ENCODE data around the gene SLC30A5. TPM values are rescaled to one million over a fixed set of nuclear protein-coding genes. Genes with fewer than 3 reads are reported as not detected.
A peak's percentile ranks its signal among the peaks of the same experiment; 100 is the strongest.

SLC30A5 gene
- total and polyA plus RNA-seq, 9 of the 15 experiments (the other 6 are each of a cell fraction or from before 2014, with no cell fraction given): 22.9 to 86.8 (median 62.5) TPM

DNA sequence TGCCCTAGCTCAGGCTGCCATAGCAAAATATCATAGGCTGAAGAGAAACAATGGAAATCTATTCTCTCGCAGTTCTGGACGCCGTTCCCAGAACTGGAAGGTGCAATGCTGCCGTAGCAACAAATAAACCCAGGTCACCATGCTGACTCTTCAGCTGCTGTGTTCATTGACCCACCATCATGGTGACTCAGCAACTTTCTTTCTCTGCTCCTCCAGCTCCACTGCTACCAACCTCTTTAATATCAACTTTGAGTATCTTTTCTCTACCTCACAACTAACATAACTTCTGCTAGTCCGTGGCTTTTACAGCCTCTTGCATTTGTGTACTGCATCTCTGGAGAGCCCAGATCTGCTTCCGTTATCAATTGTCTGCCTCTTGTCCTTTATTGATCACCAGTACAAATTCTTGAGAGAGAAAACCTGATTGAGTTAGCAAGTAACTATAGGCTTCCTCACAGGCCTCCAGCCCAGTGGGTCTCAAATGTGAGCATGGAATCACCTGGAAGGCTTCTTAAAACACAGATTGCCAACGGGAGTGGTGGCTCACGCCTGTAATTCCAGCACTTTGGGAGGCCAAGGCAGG is 47.3 kb upstream of the SLC30A5 start (continued):
- TF ChIP-seq FOXM1 (IDR thresholded peaks at IDR 0.05; ENCODE audit: low read depth) (no peak), FOXM1 (CRISPR knock-in tag; IDR thresholded peaks at IDR 0.05; ENCODE audit: low read depth) (no peak), ZNF316 (IDR thresholded peaks at IDR 0.05) (peak; percentile 100), TAF9B (IDR thresholded peaks at IDR 0.05; ENCODE audit: partially characterized antibody) (peak; percentile 53), RFX1 (IDR thresholded peaks at IDR 0.05) (peak; percentile 73), FOXJ2 (tag; IDR thresholded peaks at IDR 0.05) (peak; percentile 90), FOXK2 (conservative IDR thresholded peaks at IDR 0.05 in 1 of 2, IDR thresholded peaks at IDR 0.05 in 1 of 2; ENCODE audit: low read depth in 2 of 2) (0 out of 4 replicates have a peak, but pooled peaks have one; percentile 21 to 64), NR2C2 (CRISPR knock-in tag; IDR thresholded peaks at IDR 0.05) (no peak), NR2C2 (tag; IDR thresholded peaks at IDR 0.05) (peak; percentile 61; the same call in 1 of the 2 replicates), ZNF23 (CRISPR knock-in tag; IDR thresholded peaks at IDR 0.05) (no peak), ZNF76 (CRISPR knock-in tag; IDR thresholded peaks at IDR 0.05; ENCODE audit: borderline replicate concordance) (0 out of 2 replicates have a peak, but pooled peaks have one; percentile 57), KLF1 (tag; IDR thresholded peaks at IDR 0.05) (no peak), MAFK (IDR thresholded peaks at IDR 0.05; ENCODE audit: low read length) (peak; percentile 97), ZNF507 (tag; conservative IDR thresholded peaks at IDR 0.05) (no peak), YY1 (IDR thresholded peaks at IDR 0.05; ENCODE audit: borderline replicate concordance in 1 of 3, control insufficient read depth in 1 of 3, extremely low read depth in 1 of 3, insufficient read depth in 3 of 3, insufficient read length in 1 of 3, insufficient replicate concordance in 2 of 3, low read depth in 1 of 3, low read length in 2 of 3) (peak in 2 of 3 experiments; percentile 36 to 81), SMARCE1 (IDR thresholded peaks at IDR 0.05) (0 out of 2 replicates have a peak, but pooled peaks have one; percentile 37), NFE2L1 (tag; IDR thresholded peaks at IDR 0.05; ENCODE audit: borderline replicate concordance, low read depth) (peak; percentile 98), CBX5 (IDR thresholded peaks at IDR 0.05; ENCODE audit: borderline replicate concordance, low read depth) (no peak), MTA3 (IDR thresholded peaks at IDR 0.05; ENCODE audit: borderline replicate concordance) (peak; percentile 35; the same call in 1 of the 2 replicates), C11orf30 (IDR thresholded peaks at IDR 0.05; ENCODE audit: low read depth) (peak; percentile 99), ARID1B (IDR thresholded peaks at IDR 0.05) (peak; percentile 68), OTX1 (CRISPR knock-in tag; IDR thresholded peaks at IDR 0.05) (no peak), ZNF583 (CRISPR knock-in tag; IDR thresholded peaks at IDR 0.05) (0 out of 2 replicates have a peak, but pooled peaks have one; percentile 55), ZNF644 (tag; IDR thresholded peaks at IDR 0.05; ENCODE audit: low read depth) (peak; percentile 82)
- TF ChIP-seq, protein P1, sequence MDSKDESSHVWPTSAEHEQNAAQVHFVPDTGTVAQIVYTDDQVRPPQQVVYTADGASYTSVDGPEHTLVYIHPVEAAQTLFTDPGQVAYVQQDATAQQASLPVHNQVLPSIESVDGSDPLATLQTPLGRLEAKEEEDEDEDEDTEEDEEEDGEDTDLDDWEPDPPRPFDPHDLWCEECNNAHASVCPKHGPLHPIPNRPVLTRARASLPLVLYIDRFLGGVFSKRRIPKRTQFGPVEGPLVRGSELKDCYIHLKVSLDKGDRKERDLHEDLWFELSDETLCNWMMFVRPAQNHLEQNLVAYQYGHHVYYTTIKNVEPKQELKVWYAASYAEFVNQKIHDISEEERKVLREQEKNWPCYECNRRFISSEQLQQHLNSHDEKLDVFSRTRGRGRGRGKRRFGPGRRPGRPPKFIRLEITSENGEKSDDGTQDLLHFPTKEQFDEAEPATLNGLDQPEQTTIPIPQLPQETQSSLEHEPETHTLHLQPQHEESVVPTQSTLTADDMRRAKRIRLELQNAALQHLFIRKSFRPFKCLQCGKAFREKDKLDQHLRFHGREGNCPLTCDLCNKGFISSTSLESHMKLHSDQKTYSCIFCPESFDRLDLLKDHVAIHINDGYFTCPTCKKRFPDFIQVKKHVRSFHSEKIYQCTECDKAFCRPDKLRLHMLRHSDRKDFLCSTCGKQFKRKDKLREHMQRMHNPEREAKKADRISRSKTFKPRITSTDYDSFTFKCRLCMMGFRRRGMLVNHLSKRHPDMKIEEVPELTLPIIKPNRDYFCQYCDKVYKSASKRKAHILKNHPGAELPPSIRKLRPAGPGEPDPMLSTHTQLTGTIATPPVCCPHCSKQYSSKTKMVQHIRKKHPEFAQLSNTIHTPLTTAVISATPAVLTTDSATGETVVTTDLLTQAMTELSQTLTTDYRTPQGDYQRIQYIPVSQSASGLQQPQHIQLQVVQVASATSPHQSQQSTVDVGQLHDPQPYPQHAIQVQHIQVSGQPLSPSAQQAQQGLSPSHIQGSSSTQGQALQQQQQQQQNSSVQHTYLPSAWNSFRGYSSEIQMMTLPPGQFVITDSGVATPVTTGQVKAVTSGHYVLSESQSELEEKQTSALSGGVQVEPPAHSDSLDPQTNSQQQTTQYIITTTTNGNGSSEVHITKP (IDR thresholded peaks at IDR 0.05; ENCODE audit: partially characterized antibody): peak; percentile 31
- TF ChIP-seq, protein P2, sequence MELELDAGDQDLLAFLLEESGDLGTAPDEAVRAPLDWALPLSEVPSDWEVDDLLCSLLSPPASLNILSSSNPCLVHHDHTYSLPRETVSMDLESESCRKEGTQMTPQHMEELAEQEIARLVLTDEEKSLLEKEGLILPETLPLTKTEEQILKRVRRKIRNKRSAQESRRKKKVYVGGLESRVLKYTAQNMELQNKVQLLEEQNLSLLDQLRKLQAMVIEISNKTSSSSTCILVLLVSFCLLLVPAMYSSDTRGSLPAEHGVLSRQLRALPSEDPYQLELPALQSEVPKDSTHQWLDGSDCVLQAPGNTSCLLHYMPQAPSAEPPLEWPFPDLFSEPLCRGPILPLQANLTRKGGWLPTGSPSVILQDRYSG (tag; conservative IDR thresholded peaks at IDR 0.05; ENCODE audit: low read depth): peak; percentile 48
